Measurements from ENCODE around the gene TARS3. TPM values are rescaled to one million over a fixed set of nuclear protein-coding genes. Genes with fewer than 3 reads are reported as not detected.

The TARS3 gene
- total RNA-seq, 1 experiment from 2014 or later = 14.1 TPM

DNA sequence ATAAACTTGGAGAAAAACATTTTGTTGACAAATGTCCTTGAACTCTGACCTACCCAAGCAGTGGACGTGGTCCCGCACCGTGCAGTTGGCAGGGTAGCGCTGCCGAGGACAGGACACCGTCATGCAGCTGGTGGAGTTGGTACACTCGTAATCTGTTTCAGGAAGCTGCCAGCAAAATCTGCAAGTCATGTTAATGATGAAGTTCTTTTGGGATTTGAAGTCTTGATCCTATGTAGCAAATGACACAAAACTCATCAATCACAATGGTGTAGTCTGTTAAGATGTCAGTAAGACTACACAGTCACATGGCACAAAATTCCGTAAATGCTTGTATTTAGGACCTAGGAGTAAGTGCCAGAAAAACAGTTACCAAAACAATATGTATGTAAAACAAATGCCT is 77.6 kb downstream of the TARS3 start:
- no peak overlapping the region for H2BK120ac ChIP-seq (ENCODE audit: low read depth, low read length, poor library complexity, severe bottlenecking)
- no peak overlapping the region for H4K8ac ChIP-seq (replicated peaks; ENCODE audit: insufficient read length, low read depth, low read length)
- no peak overlapping the region for H2BK12ac ChIP-seq (ENCODE audit: insufficient read length, low read depth, low read length)
- WGBS (ENCODE audit: extremely low coverage, insufficient read length, low lambda C conversion rate) = no CpG with 5 or more reads among the region's 8 CpGs
- H3K4me3 Mint-ChIP-seq = no peak overlapping the region
- H2AK5ac ChIP-seq (ENCODE audit: insufficient read length, low read length) = no peak overlapping the region
- H3K23me2 ChIP-seq (ENCODE audit: insufficient read length, low read depth, low read length, poor library complexity, severe bottlenecking) = no peaks in the 10 kb centered on the region
- H2BK5ac ChIP-seq (ENCODE audit: insufficient read length, low read length) = no peak overlapping the region
- no peak overlapping the region for H2AFZ ChIP-seq (ENCODE audit: low read length)
- no peak overlapping the region for H3K27ac ChIP-seq (ENCODE audit: insufficient read length, low read depth, low read length)
- peaks cover 7 to 9% of the 10 kb centered on the region in 2 experiments for H3K4me1 Mint-ChIP-seq
- H3K27me3 ChIP-seq (ENCODE audit: insufficient read depth, low read length) = no peaks in the 10 kb centered on the region
- peaks cover 2 to 56% (median 45%) of the 10 kb centered on the region in 3 experiments; a peak in 5 of 7 replicates for H3K36me3 Mint-ChIP-seq (ENCODE audit: insufficient read depth in 1 of 3, low read depth in 3 of 3)
- no peak overlapping the region for H3K4ac ChIP-seq (ENCODE audit: low read depth, low read length)
- DNase-seq = no peak
- no peaks in the 10 kb centered on the region for H3K79me1 ChIP-seq (ENCODE audit: insufficient read depth, low read depth, low read length, poor library complexity, severe bottlenecking)
- H4K20me1 ChIP-seq (ENCODE audit: control insufficient read depth, insufficient read depth, insufficient read length) = no peaks in the 10 kb centered on the region
- no peak overlapping the region for H3K4me2 ChIP-seq (ENCODE audit: insufficient read depth, insufficient read length, low read length)
- H3K56ac ChIP-seq (ENCODE audit: insufficient read length, low read depth, low read length) = no peak overlapping the region
- TF ChIP-seq, protein P1, sequence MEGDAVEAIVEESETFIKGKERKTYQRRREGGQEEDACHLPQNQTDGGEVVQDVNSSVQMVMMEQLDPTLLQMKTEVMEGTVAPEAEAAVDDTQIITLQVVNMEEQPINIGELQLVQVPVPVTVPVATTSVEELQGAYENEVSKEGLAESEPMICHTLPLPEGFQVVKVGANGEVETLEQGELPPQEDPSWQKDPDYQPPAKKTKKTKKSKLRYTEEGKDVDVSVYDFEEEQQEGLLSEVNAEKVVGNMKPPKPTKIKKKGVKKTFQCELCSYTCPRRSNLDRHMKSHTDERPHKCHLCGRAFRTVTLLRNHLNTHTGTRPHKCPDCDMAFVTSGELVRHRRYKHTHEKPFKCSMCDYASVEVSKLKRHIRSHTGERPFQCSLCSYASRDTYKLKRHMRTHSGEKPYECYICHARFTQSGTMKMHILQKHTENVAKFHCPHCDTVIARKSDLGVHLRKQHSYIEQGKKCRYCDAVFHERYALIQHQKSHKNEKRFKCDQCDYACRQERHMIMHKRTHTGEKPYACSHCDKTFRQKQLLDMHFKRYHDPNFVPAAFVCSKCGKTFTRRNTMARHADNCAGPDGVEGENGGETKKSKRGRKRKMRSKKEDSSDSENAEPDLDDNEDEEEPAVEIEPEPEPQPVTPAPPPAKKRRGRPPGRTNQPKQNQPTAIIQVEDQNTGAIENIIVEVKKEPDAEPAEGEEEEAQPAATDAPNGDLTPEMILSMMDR (conservative IDR thresholded peaks at IDR 0.05) = no peak
- no peak overlapping the region for H4K5ac ChIP-seq (ENCODE audit: insufficient read length, low read depth, low read length)
- H2BK15ac ChIP-seq (ENCODE audit: low read depth, low read length) = no peak overlapping the region
- no peaks in the 10 kb centered on the region for H3K9me3 Mint-ChIP-seq
- no peak overlapping the region for H4K91ac ChIP-seq (ENCODE audit: insufficient read length, low read depth, low read length)
- no peak overlapping the region for H3K23ac ChIP-seq (ENCODE audit: insufficient read length, low read depth, low read length)
- peaks cover 3% of the 10 kb centered on the region; the same call in 1 of the 2 replicates for H3K79me2 ChIP-seq (ENCODE audit: insufficient read depth, low read length)
- H3K4me1 ChIP-seq (ENCODE audit: insufficient read depth, low read length) = no peaks in the 10 kb centered on the region
- no peak overlapping the region for H3K9ac ChIP-seq (ENCODE audit: extremely low read depth, insufficient read length, low read length)
- H3K9me3 ChIP-seq (ENCODE audit: control insufficient read depth, low read depth, low read length) = no peaks in the 10 kb centered on the region
- no peak overlapping the region for H3T11ph ChIP-seq (ENCODE audit: low read length)
- no peaks in the 10 kb centered on the region for H3K27me3 Mint-ChIP-seq (ENCODE audit: low read depth)
- no peak overlapping the region for H3K18ac ChIP-seq (ENCODE audit: insufficient read length, low read depth, low read length)
- no peak overlapping the region for H2BK20ac ChIP-seq (ENCODE audit: low read depth, low read length, poor library complexity, severe bottlenecking)
- no peak overlapping the region for H3K27ac Mint-ChIP-seq
- no peak overlapping the region for H3K14ac ChIP-seq (ENCODE audit: insufficient read depth, low read length)
